DMS153 treated with DMSO at 0.1 percent for 48 hours (cell line): Measurements from ENCODE around the gene CIT.
"Not testable (repeated sequence)": the region's sequence is repeated elsewhere in the genome, so short reads cannot be mapped to it uniquely, and the experiment has no call there.

Experiments
- DNase-seq: peaks from one replicate; lab custom pipeline; 2025; ENCODE audit not compliant: unreplicated experiment; lab: John Stamatoyannopoulos, UW

Gene CIT

GRCh38 chr12:119659289-119659897, 217.7 kb downstream of the CIT start:
- peak; percentile 23 for DNase-seq

GRCh38 chr12:119658166-119658565, 219.0 kb downstream of the CIT start:
- DNase-seq = not testable (repeated sequence)

GRCh38 chr12:119657001-119657400, 220.1 kb downstream of the CIT start:
- not testable (repeated sequence) for DNase-seq

GRCh38 chr12:119652665-119653064, 224.5 kb downstream of the CIT start:
- DNase-seq = no peak

GRCh38 chr12:119649202-119649808, 227.8 kb downstream of the CIT start:
- DNase-seq = peak; percentile 23

- DNase-seq = no peak
These were observed 231.5 kb downstream of the CIT start for GRCh38 chr12:119645535-119646059.

- DNase-seq = no peak
These were observed 232.2 kb downstream of the CIT start for GRCh38 chr12:119644930-119645329.

GRCh38 chr12:119642986-119643385, 234.1 kb downstream of the CIT start:
- no peak for DNase-seq
